Keratinocyte (primary cell): ENCODE data around the gene SMIM20. TPM values are rescaled to one million over a fixed set of nuclear protein-coding genes. Genes with fewer than 3 reads are reported as not detected.

Source experiments
- DNase-seq: peaks from one replicate; pipeline ENCODE4 v3.0.0-alpha.2; 2011; ENCODE audit warnings: low read depth, missing footprints, low spot score
- FAIRE-seq: peaks from 2 replicates; lab custom pipeline; 2011; peaks lifted over from hg19 to GRCh38; lab: Jason Lieb, UNC
- H2AFZ ChIP-seq: 2 replicates; pipeline ENCODE4 v1.6.0; 2012; ENCODE audit warnings: low read length, control low read depth, inconsistent platforms; ENCODE audit not compliant: control insufficient read depth
- H3K27ac ChIP-seq: 2 replicates; pipeline ENCODE4 v1.5.1; 2011; ENCODE audit warnings: low read length; ENCODE audit not compliant: control insufficient read depth, insufficient read depth
- H3K27me3 ChIP-seq: 3 replicates; pipeline ENCODE4 v1.6.0; 2011; ENCODE audit warnings: low read length; ENCODE audit not compliant: control insufficient read depth, insufficient read depth; ENCODE audit errors: extremely low read depth
- H3K36me3 ChIP-seq, 2 experiments: 2 replicates in 1 of 2; 3 replicates in 1 of 2; pipeline ENCODE4 v1.5.1; 2011; ENCODE audit warnings: low read length in 2 of 2, mild to moderate bottlenecking in 1 of 2; ENCODE audit not compliant: control insufficient read depth in 2 of 2, insufficient read depth in 2 of 2; ENCODE audit errors: extremely low read depth in 1 of 2
- H3K4me1 ChIP-seq: 3 replicates; pipeline ENCODE4 v1.5.1; 2011; ENCODE audit warnings: low read length; ENCODE audit not compliant: control insufficient read depth, insufficient read depth; ENCODE audit errors: extremely low read depth
- H3K4me2 ChIP-seq: 3 replicates; pipeline ENCODE4 v1.6.0; 2011; ENCODE audit warnings: low read depth, low read length; ENCODE audit not compliant: control insufficient read depth, insufficient read depth; ENCODE audit errors: extremely low read depth
- H3K4me3 ChIP-seq, 3 experiments: fragments of 200-600 bp in 1 of 3; sonication (generic) in 1 of 3; 2 replicates in 2 of 3; 3 replicates in 1 of 3; pipeline ENCODE4 v1.5.1; 2011 to 2016; ENCODE audit warnings: low read length in 3 of 3, mild to moderate bottlenecking in 3 of 3, control low read depth in 2 of 3, inconsistent platforms in 1 of 3, low read depth in 1 of 3, mixed read lengths in 1 of 3, mixed run types in 1 of 3, moderate library complexity in 1 of 3; ENCODE audit not compliant: control insufficient read depth in 2 of 3, insufficient read depth in 2 of 3; ENCODE audit errors: extremely low read depth in 1 of 3
- H3K79me2 ChIP-seq: 2 replicates; pipeline ENCODE4 v1.6.0; 2012; ENCODE audit warnings: low read length; ENCODE audit not compliant: control insufficient read depth, insufficient read depth
- H3K9ac ChIP-seq: 3 replicates; pipeline ENCODE4 v1.6.0; 2011; ENCODE audit warnings: low read length; ENCODE audit not compliant: control insufficient read depth, insufficient read depth; ENCODE audit errors: extremely low read depth
- H3K9me1 ChIP-seq: 3 replicates; pipeline ENCODE4 v1.6.0; 2011; ENCODE audit warnings: low read length; ENCODE audit not compliant: control insufficient read depth, insufficient read depth; ENCODE audit errors: extremely low read depth
- H3K9me3 ChIP-seq: 2 replicates; pipeline ENCODE4 v1.5.1; 2012; ENCODE audit warnings: low read depth, low read length; ENCODE audit not compliant: control insufficient read depth
- H4K20me1 ChIP-seq: 3 replicates; pipeline ENCODE4 v1.6.0; 2011; ENCODE audit warnings: low read length; ENCODE audit not compliant: control insufficient read depth, insufficient read depth; ENCODE audit errors: extremely low read depth
- EZH2 ChIP-seq: IDR thresholded peaks from one replicate; pipeline ENCODE4 v1.6.1; 2012; ENCODE audit warnings: inconsistent platforms, mild to moderate bottlenecking, low read length, moderate library complexity
- dilution Hi-C: fragments of 300-500 bp; cut with MboI; formaldehyde crosslinking; loops from one replicate; pipeline ENCODE4 v1.7.0; 2020; ENCODE audit warnings: low sequenced_read_pairs; ENCODE audit not compliant: extremely low pct_ligation_motif_present
- polyA plus RNA-seq, 5 experiments: library from polyadenylated mRNA; depleted of rRNA in 3 of 5; stranded (reverse) in 3 of 5; stranded (forward) in 1 of 5; unstranded in 1 of 5; fragments of >200 nt; gene quantifications; 1 replicate in 1 of 5; 2 replicates in 3 of 5; 3 replicates in 1 of 5; pipeline versions ENCODE4 v1.2.1 to v1.2.3, GENCODE V29; 2011 to 2012; ENCODE audit warnings: missing spikeins in 2 of 5, low read depth in 1 of 5, low replicate concordance in 1 of 5
- TF ChIP-seq, protein P1 (sequence below), 3 experiments: IDR thresholded peaks in 1 of 3; conservative IDR thresholded peaks in 1 of 3; optimal IDR thresholded peaks in 1 of 3; 2 replicates in 2 of 3; 3 replicates in 1 of 3; pipeline versions ENCODE3 to v1.5.1; 2011; ENCODE audit warnings: low read length in 3 of 3, mild to moderate bottlenecking in 3 of 3, moderate library complexity in 2 of 3, control low read depth in 1 of 3, inconsistent platforms in 1 of 3; ENCODE audit not compliant: insufficient read depth in 2 of 3; ENCODE audit errors: extremely low read depth in 1 of 3

SMIM20 gene
- polyA plus RNA-seq, 1 donor (not counting 4 experiments of a cell fraction or from before 2014, with no cell fraction given) = 29.5 TPM

DNA sequence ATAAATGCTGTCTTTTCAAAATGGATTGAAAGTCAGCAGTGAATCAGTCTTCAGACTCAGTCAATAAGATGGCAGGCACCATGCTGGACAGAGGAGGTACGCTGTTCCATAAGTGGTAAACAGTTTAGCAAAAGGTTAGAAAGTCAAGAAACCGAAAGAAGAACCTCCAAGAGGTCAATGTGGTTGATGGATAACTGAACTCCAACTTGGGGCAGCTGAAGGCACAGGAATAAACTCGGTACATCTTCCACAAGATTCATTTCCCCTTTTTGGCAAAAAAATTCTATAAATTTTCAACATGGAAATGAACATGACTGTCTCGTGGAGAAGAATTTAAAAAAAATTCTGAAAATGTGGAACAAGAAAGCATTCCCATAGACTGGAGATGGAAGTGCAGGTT lies 32.8 kb upstream of the SMIM20 start:
- no peak overlapping the region for H3K27ac ChIP-seq
- peaks cover 1% of the 10 kb centered on the region for H3K27me3 ChIP-seq
- H3K4me2 ChIP-seq = no peak overlapping the region
- H3K4me3 ChIP-seq = no peak overlapping the region
- dilution Hi-C loops = no loop called here
- no peak overlapping the region for H2AFZ ChIP-seq
- H3K9me3 ChIP-seq = no peaks in the 10 kb centered on the region
- peaks cover 20% of the 10 kb centered on the region for H3K4me1 ChIP-seq
- no peaks in the 10 kb centered on the region for H3K9me1 ChIP-seq
- H3K79me2 ChIP-seq = no peaks in the 10 kb centered on the region
- FAIRE-seq (no peak), DNase-seq (no peak)
- TF ChIP-seq, protein P1, sequence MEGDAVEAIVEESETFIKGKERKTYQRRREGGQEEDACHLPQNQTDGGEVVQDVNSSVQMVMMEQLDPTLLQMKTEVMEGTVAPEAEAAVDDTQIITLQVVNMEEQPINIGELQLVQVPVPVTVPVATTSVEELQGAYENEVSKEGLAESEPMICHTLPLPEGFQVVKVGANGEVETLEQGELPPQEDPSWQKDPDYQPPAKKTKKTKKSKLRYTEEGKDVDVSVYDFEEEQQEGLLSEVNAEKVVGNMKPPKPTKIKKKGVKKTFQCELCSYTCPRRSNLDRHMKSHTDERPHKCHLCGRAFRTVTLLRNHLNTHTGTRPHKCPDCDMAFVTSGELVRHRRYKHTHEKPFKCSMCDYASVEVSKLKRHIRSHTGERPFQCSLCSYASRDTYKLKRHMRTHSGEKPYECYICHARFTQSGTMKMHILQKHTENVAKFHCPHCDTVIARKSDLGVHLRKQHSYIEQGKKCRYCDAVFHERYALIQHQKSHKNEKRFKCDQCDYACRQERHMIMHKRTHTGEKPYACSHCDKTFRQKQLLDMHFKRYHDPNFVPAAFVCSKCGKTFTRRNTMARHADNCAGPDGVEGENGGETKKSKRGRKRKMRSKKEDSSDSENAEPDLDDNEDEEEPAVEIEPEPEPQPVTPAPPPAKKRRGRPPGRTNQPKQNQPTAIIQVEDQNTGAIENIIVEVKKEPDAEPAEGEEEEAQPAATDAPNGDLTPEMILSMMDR (optimal IDR thresholded peaks at IDR 0.05 in 1 of 3, IDR thresholded peaks at IDR 0.05 in 1 of 3, conservative IDR thresholded peaks at IDR 0.05 in 1 of 3; ENCODE audit: extremely low read depth in 1 of 3, insufficient read depth in 2 of 3, low read length in 3 of 3) = no peak
- no peak for TF ChIP-seq EZH2
- no peaks in the 10 kb centered on the region for H3K36me3 ChIP-seq
- H3K9ac ChIP-seq = no peak overlapping the region
- H4K20me1 ChIP-seq = no peaks in the 10 kb centered on the region

DNA sequence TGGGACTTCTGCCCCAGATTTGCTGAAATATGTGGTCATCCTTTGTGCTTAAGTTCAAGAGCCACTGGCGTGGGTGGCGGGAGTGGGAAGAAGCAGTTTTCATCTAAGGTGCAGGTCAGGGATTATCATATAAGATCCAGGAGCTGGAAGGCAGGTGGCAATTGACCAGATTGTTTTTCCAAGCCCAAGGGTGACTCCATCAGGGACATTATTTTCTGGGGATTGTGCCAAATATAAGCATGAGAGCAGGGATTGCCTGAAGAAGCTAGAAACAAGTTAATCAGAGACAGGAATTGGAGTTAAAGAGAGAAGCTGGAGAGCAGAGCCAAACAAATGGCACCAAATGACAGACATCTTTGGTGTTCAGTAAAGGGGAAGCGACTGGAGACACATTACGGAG lies 31.8 kb upstream of the SMIM20 start:
- Histone ChIP-seq H2AFZ (no peak overlapping the region), H3K36me3 (no peaks in the 10 kb centered on the region), H3K9ac (no peak overlapping the region), H3K9me1 (no peaks in the 10 kb centered on the region), H3K79me2 (no peaks in the 10 kb centered on the region), H3K9me3 (no peaks in the 10 kb centered on the region), H3K4me3 (no peak overlapping the region), H4K20me1 (no peaks in the 10 kb centered on the region), H3K27me3 (peaks cover 2% of the 10 kb centered on the region), H3K4me2 (no peak overlapping the region), H3K27ac (no peak overlapping the region), H3K4me1 (peaks cover 20% of the 10 kb centered on the region)
- FAIRE-seq (no peak), DNase-seq (no peak)
- dilution Hi-C loops = no loop called here
- TF ChIP-seq EZH2 = no peak
- TF ChIP-seq, protein P1 (optimal IDR thresholded peaks at IDR 0.05 in 1 of 3, IDR thresholded peaks at IDR 0.05 in 1 of 3, conservative IDR thresholded peaks at IDR 0.05 in 1 of 3; ENCODE audit: extremely low read depth in 1 of 3, insufficient read depth in 2 of 3, low read length in 3 of 3) = no peak
